H54 (cell line): Measurements from ENCODE around the gene ALB.

ENCODE experiments used
- DNase-seq: peaks from one replicate; pipeline ENCODE4 v3.0.0; 2011; ENCODE audit warnings: low spot score, mixed read lengths; ENCODE audit not compliant: insufficient read length
- FAIRE-seq: peaks from 3 replicates; lab custom pipeline; 2011; peaks lifted over from hg19 to GRCh38; lab: Jason Lieb, UNC
- POLR2A ChIP-seq: IDR thresholded peaks from 2 replicates; pipeline ENCODE4 v1.6.1; 2011; ENCODE audit warnings: low read depth, mild to moderate bottlenecking, low read length

Gene ALB

GRCh38 chr4:73396993-73397972 is 6.8 kb upstream of the ALB start:
- no peak for TF ChIP-seq POLR2A
- FAIRE-seq (no peak), DNase-seq (no peak)

GRCh38 chr4:73401412-73401811 is 2.7 kb upstream of the ALB start:
- no peak for FAIRE-seq

GRCh38 chr4:73404457-73404856 is 370 bp downstream of the ALB start:
- FAIRE-seq: no peak
- TF ChIP-seq POLR2A: no peak
- no peak for DNase-seq

More at GRCh38 chr4:73401412-73401811, 2.7 kb upstream of the ALB start:
- TF ChIP-seq POLR2A: no peak
- no peak for DNase-seq

GRCh38 chr4:73405138-73405537 is 1.1 kb downstream of the ALB start:
- no peak for TF ChIP-seq POLR2A
- FAIRE-seq (no peak), DNase-seq (no peak)

- DNase-seq: no peak
- no peak for TF ChIP-seq POLR2A
- no peak for FAIRE-seq
Measured at GRCh38 chr4:73406548-73406875, 2.4 kb downstream of the ALB start.

- FAIRE-seq (no peak), DNase-seq (no peak)
- TF ChIP-seq POLR2A: no peak
Measured at GRCh38 chr4:73407227-73407673, 3.2 kb downstream of the ALB start.

GRCh38 chr4:73408181-73408867 is 4.2 kb downstream of the ALB start:
- FAIRE-seq (no peak), DNase-seq (no peak)
- TF ChIP-seq POLR2A: no peak

- FAIRE-seq (no peak), DNase-seq (no peak)
- TF ChIP-seq POLR2A: no peak
Measured at GRCh38 chr4:73409012-73409862, 5.2 kb downstream of the ALB start.

GRCh38 chr4:73409978-73410548 is 6.0 kb downstream of the ALB start:
- DNase-seq: no peak
- no peak for FAIRE-seq
- TF ChIP-seq POLR2A: no peak

- FAIRE-seq (no peak), DNase-seq (no peak)
- TF ChIP-seq POLR2A: no peak
Measured at GRCh38 chr4:73410916-73411730, 7.0 kb downstream of the ALB start.

GRCh38 chr4:73411731-73412414 is 7.8 kb downstream of the ALB start:
- DNase-seq: no peak
- no peak for FAIRE-seq
- TF ChIP-seq POLR2A: no peak

- no peak for TF ChIP-seq POLR2A
- DNase-seq (no peak), FAIRE-seq (no peak)
Measured at GRCh38 chr4:73413294-73413755, 9.2 kb downstream of the ALB start.
